ENCODE data around the gene DNMT3L. TPM values are rescaled to one million over a fixed set of nuclear protein-coding genes. Genes with fewer than 3 reads are reported as not detected.

DNMT3L gene
- total RNA-seq, 1 experiment from 2014 or later, result not detected

DNA sequence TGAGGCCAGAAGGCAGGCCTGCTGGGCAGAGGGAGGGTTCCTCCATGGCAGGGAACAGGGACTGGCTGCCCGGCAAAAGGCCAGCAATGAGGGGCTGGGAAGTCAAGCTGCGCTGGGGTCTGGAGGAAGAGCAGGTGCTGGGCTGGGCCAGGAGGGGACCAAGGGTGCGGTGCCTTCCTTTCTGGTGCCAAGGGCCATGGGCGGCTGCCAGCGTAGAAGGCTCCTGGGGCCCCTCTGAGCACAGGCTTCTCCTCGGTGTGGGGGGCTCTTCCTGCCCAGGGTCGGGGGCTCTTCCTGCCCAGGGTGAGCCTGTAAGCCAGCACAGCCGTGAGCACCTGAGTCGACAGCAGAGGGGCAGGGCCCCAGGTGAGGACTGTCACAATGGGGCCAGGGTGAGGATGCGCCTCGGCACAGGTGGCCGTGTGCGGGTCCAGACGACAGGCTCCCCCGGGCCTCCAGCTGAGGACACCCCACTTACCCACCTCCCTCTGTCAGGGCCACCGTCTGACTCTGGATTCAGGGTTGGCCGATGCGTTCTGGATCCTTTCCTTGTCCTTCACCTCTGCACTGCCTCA, 10.7 kb upstream of the DNMT3L start (continued):
- TF ChIP-seq, protein P1, sequence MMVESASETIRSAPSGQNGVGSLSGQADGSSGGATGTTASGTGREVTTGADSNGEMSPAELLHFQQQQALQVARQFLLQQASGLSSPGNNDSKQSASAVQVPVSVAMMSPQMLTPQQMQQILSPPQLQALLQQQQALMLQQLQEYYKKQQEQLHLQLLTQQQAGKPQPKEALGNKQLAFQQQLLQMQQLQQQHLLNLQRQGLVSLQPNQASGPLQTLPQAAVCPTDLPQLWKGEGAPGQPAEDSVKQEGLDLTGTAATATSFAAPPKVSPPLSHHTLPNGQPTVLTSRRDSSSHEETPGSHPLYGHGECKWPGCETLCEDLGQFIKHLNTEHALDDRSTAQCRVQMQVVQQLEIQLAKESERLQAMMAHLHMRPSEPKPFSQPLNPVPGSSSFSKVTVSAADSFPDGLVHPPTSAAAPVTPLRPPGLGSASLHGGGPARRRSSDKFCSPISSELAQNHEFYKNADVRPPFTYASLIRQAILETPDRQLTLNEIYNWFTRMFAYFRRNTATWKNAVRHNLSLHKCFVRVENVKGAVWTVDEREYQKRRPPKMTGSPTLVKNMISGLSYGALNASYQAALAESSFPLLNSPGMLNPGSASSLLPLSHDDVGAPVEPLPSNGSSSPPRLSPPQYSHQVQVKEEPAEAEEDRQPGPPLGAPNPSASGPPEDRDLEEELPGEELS (CRISPR knock-in tag; IDR thresholded peaks at IDR 0.05), result no peak

DNA sequence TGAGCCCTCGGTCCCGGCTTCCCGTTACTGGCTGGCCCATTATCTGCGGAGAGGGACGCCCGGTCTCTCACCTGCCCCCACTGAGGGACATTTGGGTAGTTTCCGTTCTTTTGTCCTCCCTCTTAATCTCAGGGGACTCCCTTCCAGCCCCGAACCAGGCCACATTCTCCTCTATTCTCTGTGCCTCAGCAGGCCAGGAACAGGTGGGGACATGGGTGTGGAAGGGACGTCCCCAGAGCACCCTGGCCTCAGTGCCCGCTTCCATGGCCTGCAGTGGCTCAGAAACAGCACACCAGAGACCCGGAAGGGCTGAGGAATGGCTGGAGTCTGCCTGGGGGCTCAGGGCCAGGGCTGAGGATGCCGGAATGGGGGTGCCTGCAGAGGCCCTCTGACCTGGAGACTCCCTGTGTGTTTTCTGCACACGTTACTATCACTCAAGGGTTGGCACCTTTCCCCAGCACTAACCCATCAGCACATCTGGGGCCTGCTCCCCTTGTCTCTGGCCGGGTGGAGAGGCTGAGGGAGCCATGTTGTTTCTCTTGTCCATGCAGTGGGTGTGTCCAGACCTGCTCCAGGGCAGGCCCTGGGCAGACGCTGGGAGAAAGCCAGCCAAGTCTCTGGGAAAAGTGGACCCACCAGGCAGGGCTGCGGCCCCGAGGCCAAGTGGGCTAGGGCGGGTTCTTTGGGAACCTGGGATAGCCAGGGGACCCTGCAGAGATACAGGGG, 10.0 kb upstream of the DNMT3L start:
- no peak for ATAC-seq
- H3K27me3 Mint-ChIP-seq (ENCODE audit: low read depth), result peaks cover 4% of the 10 kb centered on the region; the same call in 1 of the 2 replicates
- CTCF ChIA-PET, result no interaction called here
- H3K4me1 Mint-ChIP-seq, result no peaks in the 10 kb centered on the region
- no peak overlapping the region for H3K4me3 Mint-ChIP-seq
- DNase-seq (ENCODE audit: low spot score), result no peak
- POLR2A ChIA-PET, result no interaction called here
- TF ChIP-seq GRHL2 (CRISPR knock-in tag; IDR thresholded peaks at IDR 0.05; ENCODE audit: insufficient replicate concordance, severe bottlenecking) (no peak), RELA (CRISPR knock-in tag; IDR thresholded peaks at IDR 0.05; ENCODE audit: borderline replicate concordance) (no peak), GTF2I (CRISPR knock-in tag; conservative IDR thresholded peaks at IDR 0.05) (no peak)
- TF ChIP-seq, protein P2, sequence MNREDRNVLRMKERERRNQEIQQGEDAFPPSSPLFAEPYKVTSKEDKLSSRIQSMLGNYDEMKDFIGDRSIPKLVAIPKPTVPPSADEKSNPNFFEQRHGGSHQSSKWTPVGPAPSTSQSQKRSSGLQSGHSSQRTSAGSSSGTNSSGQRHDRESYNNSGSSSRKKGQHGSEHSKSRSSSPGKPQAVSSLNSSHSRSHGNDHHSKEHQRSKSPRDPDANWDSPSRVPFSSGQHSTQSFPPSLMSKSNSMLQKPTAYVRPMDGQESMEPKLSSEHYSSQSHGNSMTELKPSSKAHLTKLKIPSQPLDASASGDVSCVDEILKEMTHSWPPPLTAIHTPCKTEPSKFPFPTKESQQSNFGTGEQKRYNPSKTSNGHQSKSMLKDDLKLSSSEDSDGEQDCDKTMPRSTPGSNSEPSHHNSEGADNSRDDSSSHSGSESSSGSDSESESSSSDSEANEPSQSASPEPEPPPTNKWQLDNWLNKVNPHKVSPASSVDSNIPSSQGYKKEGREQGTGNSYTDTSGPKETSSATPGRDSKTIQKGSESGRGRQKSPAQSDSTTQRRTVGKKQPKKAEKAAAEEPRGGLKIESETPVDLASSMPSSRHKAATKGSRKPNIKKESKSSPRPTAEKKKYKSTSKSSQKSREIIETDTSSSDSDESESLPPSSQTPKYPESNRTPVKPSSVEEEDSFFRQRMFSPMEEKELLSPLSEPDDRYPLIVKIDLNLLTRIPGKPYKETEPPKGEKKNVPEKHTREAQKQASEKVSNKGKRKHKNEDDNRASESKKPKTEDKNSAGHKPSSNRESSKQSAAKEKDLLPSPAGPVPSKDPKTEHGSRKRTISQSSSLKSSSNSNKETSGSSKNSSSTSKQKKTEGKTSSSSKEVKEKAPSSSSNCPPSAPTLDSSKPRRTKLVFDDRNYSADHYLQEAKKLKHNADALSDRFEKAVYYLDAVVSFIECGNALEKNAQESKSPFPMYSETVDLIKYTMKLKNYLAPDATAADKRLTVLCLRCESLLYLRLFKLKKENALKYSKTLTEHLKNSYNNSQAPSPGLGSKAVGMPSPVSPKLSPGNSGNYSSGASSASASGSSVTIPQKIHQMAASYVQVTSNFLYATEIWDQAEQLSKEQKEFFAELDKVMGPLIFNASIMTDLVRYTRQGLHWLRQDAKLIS (CRISPR knock-in tag; IDR thresholded peaks at IDR 0.05; ENCODE audit: borderline replicate concordance), result no peak
- TF ChIP-seq, protein P3, sequence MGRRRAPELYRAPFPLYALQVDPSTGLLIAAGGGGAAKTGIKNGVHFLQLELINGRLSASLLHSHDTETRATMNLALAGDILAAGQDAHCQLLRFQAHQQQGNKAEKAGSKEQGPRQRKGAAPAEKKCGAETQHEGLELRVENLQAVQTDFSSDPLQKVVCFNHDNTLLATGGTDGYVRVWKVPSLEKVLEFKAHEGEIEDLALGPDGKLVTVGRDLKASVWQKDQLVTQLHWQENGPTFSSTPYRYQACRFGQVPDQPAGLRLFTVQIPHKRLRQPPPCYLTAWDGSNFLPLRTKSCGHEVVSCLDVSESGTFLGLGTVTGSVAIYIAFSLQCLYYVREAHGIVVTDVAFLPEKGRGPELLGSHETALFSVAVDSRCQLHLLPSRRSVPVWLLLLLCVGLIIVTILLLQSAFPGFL (CRISPR knock-in tag; IDR thresholded peaks at IDR 0.05; ENCODE audit: borderline replicate concordance), result no peak
- no peaks in the 10 kb centered on the region for H3K36me3 Mint-ChIP-seq
- no peak overlapping the region for H3K27ac Mint-ChIP-seq
- no peaks in the 10 kb centered on the region for H3K9me3 Mint-ChIP-seq

DNA sequence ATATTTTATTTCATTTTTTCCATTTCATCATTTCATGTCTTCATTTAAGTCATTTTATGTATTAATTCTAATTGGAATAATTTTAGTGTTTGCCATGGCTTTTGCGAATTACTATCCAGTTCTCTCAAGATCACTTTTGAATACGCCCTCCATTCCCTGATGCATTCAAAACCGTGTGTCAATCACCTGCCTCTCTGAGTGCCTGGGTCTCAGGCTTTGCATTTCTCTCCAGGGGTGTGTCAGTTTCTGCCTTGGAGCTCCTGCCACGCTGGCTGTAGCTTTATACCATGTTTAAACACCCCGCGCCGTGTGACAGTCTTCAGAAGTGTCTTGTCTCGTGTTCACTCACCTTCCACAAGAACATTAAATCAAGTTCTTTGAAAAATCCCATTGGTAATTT, 7.4 kb upstream of the DNMT3L start:
- ChIA-PET CTCF (interaction anchor here (1.4 kb wide), 1 partner anchor 15 kb away, joined by 4 read pairs; no protein-coding TSS in a partner anchor), POLR2A (no interaction called here)
- Mint-ChIP-seq H3K36me3 (no peaks in the 10 kb centered on the region), H3K27me3 (ENCODE audit: low read depth) (no peaks in the 10 kb centered on the region), H3K4me1 (no peaks in the 10 kb centered on the region), H3K27ac (no peak overlapping the region), H3K9me3 (no peaks in the 10 kb centered on the region), H3K4me3 (no peak overlapping the region)
- no peak for TF ChIP-seq ZNF138 (CRISPR knock-in tag; conservative IDR thresholded peaks at IDR 0.05)
- no peak for TF ChIP-seq ZNF416 (CRISPR knock-in tag; IDR thresholded peaks at IDR 0.05)
- no peak for TF ChIP-seq ATF1 (CRISPR knock-in tag; IDR thresholded peaks at IDR 0.05)
- TF ChIP-seq, protein P4, sequence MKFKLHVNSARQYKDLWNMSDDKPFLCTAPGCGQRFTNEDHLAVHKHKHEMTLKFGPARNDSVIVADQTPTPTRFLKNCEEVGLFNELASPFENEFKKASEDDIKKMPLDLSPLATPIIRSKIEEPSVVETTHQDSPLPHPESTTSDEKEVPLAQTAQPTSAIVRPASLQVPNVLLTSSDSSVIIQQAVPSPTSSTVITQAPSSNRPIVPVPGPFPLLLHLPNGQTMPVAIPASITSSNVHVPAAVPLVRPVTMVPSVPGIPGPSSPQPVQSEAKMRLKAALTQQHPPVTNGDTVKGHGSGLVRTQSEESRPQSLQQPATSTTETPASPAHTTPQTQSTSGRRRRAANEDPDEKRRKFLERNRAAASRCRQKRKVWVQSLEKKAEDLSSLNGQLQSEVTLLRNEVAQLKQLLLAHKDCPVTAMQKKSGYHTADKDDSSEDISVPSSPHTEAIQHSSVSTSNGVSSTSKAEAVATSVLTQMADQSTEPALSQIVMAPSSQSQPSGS (CRISPR knock-in tag; IDR thresholded peaks at IDR 0.05; ENCODE audit: borderline replicate concordance, low read depth), result no peak
- TF ChIP-seq, protein P5, sequence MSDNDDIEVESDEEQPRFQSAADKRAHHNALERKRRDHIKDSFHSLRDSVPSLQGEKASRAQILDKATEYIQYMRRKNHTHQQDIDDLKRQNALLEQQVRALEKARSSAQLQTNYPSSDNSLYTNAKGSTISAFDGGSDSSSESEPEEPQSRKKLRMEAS (CRISPR knock-in tag; IDR thresholded peaks at IDR 0.05), result no peak
- no peak for TF ChIP-seq PRRX2 (CRISPR knock-in tag; IDR thresholded peaks at IDR 0.05)
- no peak for TF ChIP-seq ZNF423 (CRISPR knock-in tag; IDR thresholded peaks at IDR 0.05)
- no peak for TF ChIP-seq TP53 (CRISPR knock-in tag; IDR thresholded peaks at IDR 0.05)
- TF ChIP-seq, protein P6, sequence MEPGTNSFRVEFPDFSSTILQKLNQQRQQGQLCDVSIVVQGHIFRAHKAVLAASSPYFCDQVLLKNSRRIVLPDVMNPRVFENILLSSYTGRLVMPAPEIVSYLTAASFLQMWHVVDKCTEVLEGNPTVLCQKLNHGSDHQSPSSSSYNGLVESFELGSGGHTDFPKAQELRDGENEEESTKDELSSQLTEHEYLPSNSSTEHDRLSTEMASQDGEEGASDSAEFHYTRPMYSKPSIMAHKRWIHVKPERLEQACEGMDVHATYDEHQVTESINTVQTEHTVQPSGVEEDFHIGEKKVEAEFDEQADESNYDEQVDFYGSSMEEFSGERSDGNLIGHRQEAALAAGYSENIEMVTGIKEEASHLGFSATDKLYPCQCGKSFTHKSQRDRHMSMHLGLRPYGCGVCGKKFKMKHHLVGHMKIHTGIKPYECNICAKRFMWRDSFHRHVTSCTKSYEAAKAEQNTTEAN (CRISPR knock-in tag; IDR thresholded peaks at IDR 0.05), result no peak
- ATAC-seq (no peak), DNase-seq (ENCODE audit: low spot score) (no peak)

Data from WTC11 (cell line).